CD14-positive monocyte (primary cell): ENCODE measurements around the gene DKK2. TPM values are rescaled to one million over a fixed set of nuclear protein-coding genes. Genes with fewer than 3 reads are reported as not detected.
A peak's percentile ranks its signal among the peaks of the same experiment; 100 is the strongest.

Experiments used
- DNase-seq, 3 donors: peaks; one replicate each; pipeline ENCODE4 v3.0.0-alpha.2; 2011 to 2022
- H2AFZ ChIP-seq: 2 replicates; pipeline ENCODE4 v1.6.0; 2012; ENCODE audit warnings: mild to moderate bottlenecking, low read depth, low read length, inconsistent platforms; ENCODE audit not compliant: insufficient read depth, poor library complexity, severe bottlenecking
- H3K27ac ChIP-seq, 2 donors: 1 replicate in 1 of 2; 2 replicates in 1 of 2; pipeline ENCODE4 v1.5.1; 2012 to 2013; ENCODE audit warnings: low read length in 2 of 2, control low read depth in 1 of 2, inconsistent platforms in 1 of 2, low read depth in 1 of 2, mild to moderate bottlenecking in 1 of 2
- H3K27me3 ChIP-seq, 2 donors: one replicate each; pipeline versions ENCODE4 v1.6.0 to v1.6.1; 2011 to 2013; ENCODE audit warnings: low read length in 2 of 2; ENCODE audit not compliant: control insufficient read depth in 2 of 2, insufficient read depth in 2 of 2
- H3K36me3 ChIP-seq, 2 donors: replicated peaks in 1 of 2; 1 replicate in 1 of 2; 2 replicates in 1 of 2; pipeline versions ENCODE4 v1.5.1 to v1.6.1; 2012 to 2013; ENCODE audit warnings: low read length in 2 of 2, control low read depth in 1 of 2, inconsistent platforms in 1 of 2, mild to moderate bottlenecking in 1 of 2; ENCODE audit not compliant: insufficient read depth in 2 of 2, control insufficient read depth in 1 of 2
- H3K4me1 ChIP-seq, 2 donors: 1 replicate in 1 of 2; 2 replicates in 1 of 2; pipeline versions ENCODE4 v1.5.1 to v1.6.1; 2012 to 2013; ENCODE audit warnings: low read length in 2 of 2, control low read depth in 1 of 2, inconsistent platforms in 1 of 2, mild to moderate bottlenecking in 1 of 2, moderate library complexity in 1 of 2; ENCODE audit not compliant: insufficient read depth in 2 of 2, control insufficient read depth in 1 of 2
- H3K4me2 ChIP-seq: replicated peaks from 2 replicates; pipeline ENCODE3; 2012; ENCODE audit warnings: low read length, moderate library complexity, mild to moderate bottlenecking; ENCODE audit not compliant: poor library complexity, severe bottlenecking; ENCODE audit errors: extremely low read depth
- H3K4me3 ChIP-seq, 3 experiments: fragments of 200-600 bp in 1 of 3; sonication (generic) in 1 of 3; replicated peaks in 1 of 3; 1 replicate in 2 of 3; 2 replicates in 1 of 3; pipeline ENCODE4 v1.5.1; 2011 to 2013; ENCODE audit warnings: low read length in 3 of 3, mild to moderate bottlenecking in 3 of 3, control low read depth in 2 of 3, low read depth in 2 of 3, inconsistent platforms in 1 of 3, moderate library complexity in 1 of 3
- H3K79me2 ChIP-seq: 2 replicates; pipeline ENCODE4 v1.6.0; 2012; ENCODE audit warnings: mild to moderate bottlenecking, control low read depth, inconsistent platforms, low read length, moderate library complexity; ENCODE audit not compliant: insufficient read depth
- H3K9ac ChIP-seq: 2 replicates; pipeline ENCODE4 v1.6.0; 2017; ENCODE audit warnings: low read length, mild to moderate bottlenecking; ENCODE audit not compliant: insufficient read depth, poor library complexity, severe bottlenecking
- H3K9me3 ChIP-seq, 2 donors: replicated peaks in 1 of 2; 1 replicate in 1 of 2; 2 replicates in 1 of 2; pipeline versions ENCODE4 v1.5.1 to v1.6.1; 2012 to 2013; ENCODE audit warnings: low read length in 2 of 2, control low read depth in 1 of 2; ENCODE audit not compliant: control insufficient read depth in 1 of 2, insufficient read depth in 1 of 2
- H4K20me1 ChIP-seq: 2 replicates; pipeline ENCODE4 v1.6.0; 2012; ENCODE audit warnings: mild to moderate bottlenecking, low read length, control low read depth, moderate library complexity; ENCODE audit not compliant: insufficient read depth
- H3K27ac Mint-ChIP-seq, 7 donors: one replicate each; pipeline ENCODE4 v1.8.0; 2020; ENCODE audit warnings: mild to moderate bottlenecking in 7 of 7, mixed read lengths in 7 of 7, moderate library complexity in 6 of 7, inconsistent platforms in 2 of 7
- H3K27me3 Mint-ChIP-seq, 3 donors: one replicate each; pipeline ENCODE4 v1.8.0; 2021 to 2022; ENCODE audit warnings: low read depth in 3 of 3, mild to moderate bottlenecking in 3 of 3, mixed read lengths in 3 of 3, moderate library complexity in 3 of 3, inconsistent platforms in 1 of 3
- H3K36me3 Mint-ChIP-seq, 2 donors: one replicate each; pipeline ENCODE4 v1.8.0; 2020; ENCODE audit warnings: mixed read lengths in 2 of 2, inconsistent platforms in 1 of 2, mild to moderate bottlenecking in 1 of 2
- H3K4me1 Mint-ChIP-seq: one replicate; pipeline ENCODE4 v1.8.0; 2020; ENCODE audit warnings: mild to moderate bottlenecking, mixed read lengths
- H3K4me3 Mint-ChIP-seq, 2 donors: one replicate each; pipeline ENCODE4 v1.8.0; 2020; ENCODE audit warnings: mild to moderate bottlenecking in 2 of 2, mixed read lengths in 2 of 2, moderate library complexity in 1 of 2
- H3K9me3 Mint-ChIP-seq, 7 donors: one replicate each; pipeline ENCODE4 v1.8.0; 2020 to 2022; ENCODE audit warnings: mixed read lengths in 7 of 7, mild to moderate bottlenecking in 6 of 7, moderate library complexity in 6 of 7, inconsistent platforms in 2 of 7
- CTCF ChIP-seq: fragments of 200-600 bp; IDR thresholded peaks from one replicate; pipeline ENCODE4 v1.8.0; 2022; ENCODE audit warnings: antibody characterized with exemption, mild to moderate bottlenecking
- WGBS: methylation state at CpG from one replicate; pipeline ENCODE4 v1.1.5; 2013; ENCODE audit warnings: missing lambda C conversion rate; ENCODE audit not compliant: insufficient coverage; 5-methylcytosine and 5-hydroxymethylcytosine counted together
- intact Hi-C, 2 donors: fragments of 100-400 bp; cut with micrococcal nuclease; formaldehyde crosslinking; loops; one replicate each; pipeline versions ENCODE4 v1.15.0 to v1.15.1; 2023
- polyA plus RNA-seq, 3 donors: library from polyadenylated mRNA; depleted of rRNA in 1 of 3; unstranded in 2 of 3; stranded (reverse) in 1 of 3; fragments of 300-500 nt in 2 of 3; fragments of >200 nt in 1 of 3; fragmentation: Illumina TruSeq in 2 of 3; gene quantifications; 1 replicate in 2 of 3; 2 replicates in 1 of 3; pipeline ENCODE4 v1.2.3, GENCODE V29; 2012 to 2021

The DKK2 gene
- polyA plus RNA-seq, 3 donors = not detected

GRCh38 chr4:107066621-107067020 lies 30.5 kb upstream of the DKK2 start:
- Histone ChIP-seq H4K20me1 (no peaks in the 10 kb centered on the region), H3K4me3 (no peak overlapping the region), H3K79me2 (no peaks in the 10 kb centered on the region), H3K9me3 (no peaks in the 10 kb centered on the region), H3K9ac (no peak overlapping the region), H3K36me3 (no peaks in the 10 kb centered on the region), H3K27me3 (no peaks in the 10 kb centered on the region), H2AFZ (no peak overlapping the region), H3K4me1 (peaks cover 20 to 25% of the 10 kb centered on the region in 2 donors), H3K4me2 (no peak overlapping the region), H3K27ac (no peak overlapping the region)
- H3K27me3 Mint-ChIP-seq = peaks cover 0 to 2% (median 0%) of the 10 kb centered on the region in 3 donors
- peaks cover 0 to 3% (median 0%) of the 10 kb centered on the region in 7 donors for H3K9me3 Mint-ChIP-seq
- no peak overlapping the region for H3K27ac Mint-ChIP-seq
- peaks cover 16% of the 10 kb centered on the region for H3K4me1 Mint-ChIP-seq
- DNase-seq = peak in 1 of 3 donors; percentile 32
- TF ChIP-seq CTCF = no peak
- WGBS = no CpG with 5 or more reads among the region's 1 CpG
- no peaks in the 10 kb centered on the region for H3K36me3 Mint-ChIP-seq
- H3K4me3 Mint-ChIP-seq = no peak overlapping the region
- intact Hi-C loops = no loop called here

GRCh38 chr4:107065201-107065600 lies 29.1 kb upstream of the DKK2 start:
- H3K4me1 ChIP-seq = peaks cover 20 to 25% of the 10 kb centered on the region in 2 donors
- H3K4me3 Mint-ChIP-seq = peak overlapping the region in 1 of 2 donors; percentile 58
- no peak overlapping the region for H2AFZ ChIP-seq
- intact Hi-C loops = no loop called here
- no peaks in the 10 kb centered on the region for H4K20me1 ChIP-seq
- H3K4me3 ChIP-seq = no peak overlapping the region
- no peaks in the 10 kb centered on the region for H3K27me3 Mint-ChIP-seq
- H3K36me3 Mint-ChIP-seq = no peaks in the 10 kb centered on the region
- H3K36me3 ChIP-seq = no peaks in the 10 kb centered on the region
- no peak for TF ChIP-seq CTCF
- no peak overlapping the region for H3K4me2 ChIP-seq
- peak in 1 of 3 donors; percentile 49 for DNase-seq
- H3K9me3 ChIP-seq = no peaks in the 10 kb centered on the region
- no peaks in the 10 kb centered on the region for H3K79me2 ChIP-seq
- H3K9ac ChIP-seq = no peak overlapping the region
- H3K27ac Mint-ChIP-seq = peak overlapping the region in 1 of 7 donors; percentile 37
- no peaks in the 10 kb centered on the region for H3K27me3 ChIP-seq
- peaks cover 16% of the 10 kb centered on the region for H3K4me1 Mint-ChIP-seq
- peak overlapping the region in 1 of 2 donors; percentile 20 for H3K27ac ChIP-seq
- H3K9me3 Mint-ChIP-seq = peaks cover 0 to 3% (median 0%) of the 10 kb centered on the region in 7 donors
